Measurements from ENCODE around the gene SEC23IP.

DNA sequence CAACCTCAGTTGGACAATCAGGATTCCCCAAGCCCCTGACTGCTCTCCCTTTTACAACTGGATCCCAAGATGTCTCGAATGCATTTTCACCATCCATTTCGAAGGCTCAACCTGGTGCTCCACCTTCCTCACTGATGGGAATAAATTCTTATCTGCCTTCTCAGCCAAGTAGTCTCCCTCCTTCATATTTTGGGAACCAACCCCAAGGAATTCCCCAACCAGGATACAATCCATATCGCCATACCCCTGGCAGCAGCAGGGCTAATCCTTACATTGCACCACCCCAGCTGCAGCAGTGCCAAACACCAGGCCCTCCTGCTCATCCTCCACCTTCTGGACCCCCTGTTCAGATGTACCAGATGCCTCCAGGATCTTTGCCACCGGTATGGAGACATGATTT, 6.0 kb downstream of the SEC23IP start:
- TF ChIP-seq POLR2AphosphoS5 (IDR thresholded peaks at IDR 0.05), result no peak
- TF ChIP-seq, protein P1, sequence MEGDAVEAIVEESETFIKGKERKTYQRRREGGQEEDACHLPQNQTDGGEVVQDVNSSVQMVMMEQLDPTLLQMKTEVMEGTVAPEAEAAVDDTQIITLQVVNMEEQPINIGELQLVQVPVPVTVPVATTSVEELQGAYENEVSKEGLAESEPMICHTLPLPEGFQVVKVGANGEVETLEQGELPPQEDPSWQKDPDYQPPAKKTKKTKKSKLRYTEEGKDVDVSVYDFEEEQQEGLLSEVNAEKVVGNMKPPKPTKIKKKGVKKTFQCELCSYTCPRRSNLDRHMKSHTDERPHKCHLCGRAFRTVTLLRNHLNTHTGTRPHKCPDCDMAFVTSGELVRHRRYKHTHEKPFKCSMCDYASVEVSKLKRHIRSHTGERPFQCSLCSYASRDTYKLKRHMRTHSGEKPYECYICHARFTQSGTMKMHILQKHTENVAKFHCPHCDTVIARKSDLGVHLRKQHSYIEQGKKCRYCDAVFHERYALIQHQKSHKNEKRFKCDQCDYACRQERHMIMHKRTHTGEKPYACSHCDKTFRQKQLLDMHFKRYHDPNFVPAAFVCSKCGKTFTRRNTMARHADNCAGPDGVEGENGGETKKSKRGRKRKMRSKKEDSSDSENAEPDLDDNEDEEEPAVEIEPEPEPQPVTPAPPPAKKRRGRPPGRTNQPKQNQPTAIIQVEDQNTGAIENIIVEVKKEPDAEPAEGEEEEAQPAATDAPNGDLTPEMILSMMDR (IDR thresholded peaks at IDR 0.05), result no peak

All from stomach (tissue), 4 donors.